Right lobe of liver (tissue), 6 donors: Measurements from ENCODE around the gene PON3. TPM values are rescaled to one million over a fixed set of nuclear protein-coding genes. Genes with fewer than 3 reads are reported as not detected.

Experiments
- ATAC-seq, 4 donors: fragments of 200-7000 bp; cut with Tn5 transposase; one replicate each; pipeline ENCODE4 v1.9.1; 2020; ENCODE audit warnings: mild to moderate bottlenecking in 4 of 4, moderate library complexity in 4 of 4
- DNase-seq, 3 donors: peaks; one replicate each; pipeline ENCODE4 v3.0.0-alpha.2; 2020
- H3K27ac ChIP-seq, 3 donors: fragments of 200-600 bp; one replicate each; pipeline ENCODE4 v1.8.0; 2022
- H3K27me3 ChIP-seq, 2 donors: fragments of 200-600 bp; one replicate each; pipeline ENCODE4 v1.8.0; 2022
- H3K36me3 ChIP-seq, 4 donors: fragments of 200-600 bp; sonication (generic) in 1 of 4; one replicate each; pipeline versions ENCODE4 v1.5.1 to v1.8.0; 2017 to 2022; ENCODE audit warnings: control low read depth in 1 of 4
- H3K4me1 ChIP-seq, 4 donors: fragments of 200-600 bp; sonication (generic) in 1 of 4; one replicate each; pipeline versions ENCODE4 v1.5.1 to v1.8.0; 2017 to 2022; ENCODE audit warnings: control low read depth in 1 of 4
- H3K4me3 ChIP-seq, 3 donors: fragments of 200-600 bp; one replicate each; pipeline ENCODE4 v1.8.0; 2022
- H3K9me3 ChIP-seq, 4 donors: fragments of 200-600 bp; sonication (generic) in 1 of 4; one replicate each; pipeline versions ENCODE4 v1.5.1 to v1.8.0; 2017 to 2022; ENCODE audit warnings: control low read depth in 1 of 4
- POLR2A ChIP-seq: fragments of 450-650 bp; IDR thresholded peaks from one replicate; pipeline ENCODE4 v1.6.1; 2017; ENCODE audit warnings: antibody characterized with exemption, mild to moderate bottlenecking
- WGBS: methylation state at CpG from one replicate; pipeline ENCODE4 v1.1.6; 2018; ENCODE audit warnings: low coverage, low lambda C conversion rate; ENCODE audit not compliant: insufficient coverage; ENCODE audit errors: missing lambda C conversion rate; 5-methylcytosine and 5-hydroxymethylcytosine counted together
- intact Hi-C, 2 donors: fragments of 100-400 bp; cut with DNase I; formaldehyde crosslinking; loops; one replicate each; pipeline versions ENCODE4 v1.11.2 to v1.14.1; 2022
- total RNA-seq, 6 experiments: library from RNA; depleted of rRNA in 2 of 6; stranded (reverse); fragments of >200 nt in 2 of 6; fragmentation: NEBNext Ultra II Directional in 3 of 6; extraction: Animal tissue kit (Norgen Biotek cat#: 25700) in 3 of 6; gene quantifications; one replicate each; pipeline versions ENCODE4 v1.1.0 to v1.2.4, GENCODE V29; 2016 to 2023
- TF ChIP-seq, protein P1 (sequence below), 4 donors: fragments of 200-600 bp in 3 of 4; fragments of 450-650 bp in 1 of 4; IDR thresholded peaks; one replicate each; pipeline versions ENCODE4 v1.5.1 to v1.8.0; 2016 to 2022; ENCODE audit warnings: antibody characterized with exemption in 4 of 4, mild to moderate bottlenecking in 2 of 4
- donor health status: DM: no; HTN: yes; CAD: no.
- donor health status: DM: no; HTN: no; CAD: no.
- donor health status: DM: no; HTN: no; CAD: no.
- donor health status: DM: no; HTN: yes; CAD: no.
- donor health status: DM: no; HTN: yes; CAD: no.

PON3 gene
- total RNA-seq, 6 experiments from 2014 or later: 149 to 328 (median 193) TPM

DNA sequence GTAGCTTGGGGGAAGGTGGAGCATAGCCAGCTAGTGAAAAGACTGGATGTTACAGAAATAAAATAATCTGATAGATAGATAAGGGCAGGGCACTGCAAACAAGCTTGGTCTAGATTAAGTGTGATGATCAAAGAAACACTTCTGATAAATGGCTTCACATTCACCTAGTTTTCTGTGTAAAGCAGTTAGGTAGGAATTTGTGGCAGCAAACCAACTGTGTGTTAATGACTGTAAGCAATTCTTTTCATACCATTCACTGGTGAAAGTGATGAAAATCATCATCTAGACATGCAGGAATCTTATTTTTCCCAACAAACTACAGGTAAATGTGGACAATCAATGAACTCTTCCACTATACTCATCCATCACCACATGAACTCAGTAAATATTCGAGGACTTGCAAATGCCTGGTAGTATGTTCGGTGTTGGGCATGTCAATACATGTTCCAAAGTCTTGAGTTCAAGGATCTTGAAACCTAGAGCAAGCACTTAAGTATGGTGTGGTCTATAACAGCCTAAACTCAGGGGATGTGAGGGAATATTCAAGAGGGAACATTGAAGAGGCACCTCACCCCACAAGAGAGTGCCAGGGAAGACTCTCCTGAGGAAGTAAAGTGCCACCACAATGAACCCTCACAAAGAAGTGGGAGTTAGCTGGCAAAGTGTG, 20.5 kb downstream of the PON3 start:
- intact Hi-C loops: no loop called here
- H3K27ac ChIP-seq: no peak overlapping the region
- no peak for DNase-seq
- ATAC-seq: no peak
- peaks cover 0 to 30% (median 7%) of the 10 kb centered on the region in 4 donors for H3K36me3 ChIP-seq
- WGBS: 88% methylated on average over 2 of the region's 2 CpGs
- H3K4me1 ChIP-seq: no peaks in the 10 kb centered on the region
- no peaks in the 10 kb centered on the region for H3K9me3 ChIP-seq
- H3K4me3 ChIP-seq: no peak overlapping the region
- TF ChIP-seq, protein P1, sequence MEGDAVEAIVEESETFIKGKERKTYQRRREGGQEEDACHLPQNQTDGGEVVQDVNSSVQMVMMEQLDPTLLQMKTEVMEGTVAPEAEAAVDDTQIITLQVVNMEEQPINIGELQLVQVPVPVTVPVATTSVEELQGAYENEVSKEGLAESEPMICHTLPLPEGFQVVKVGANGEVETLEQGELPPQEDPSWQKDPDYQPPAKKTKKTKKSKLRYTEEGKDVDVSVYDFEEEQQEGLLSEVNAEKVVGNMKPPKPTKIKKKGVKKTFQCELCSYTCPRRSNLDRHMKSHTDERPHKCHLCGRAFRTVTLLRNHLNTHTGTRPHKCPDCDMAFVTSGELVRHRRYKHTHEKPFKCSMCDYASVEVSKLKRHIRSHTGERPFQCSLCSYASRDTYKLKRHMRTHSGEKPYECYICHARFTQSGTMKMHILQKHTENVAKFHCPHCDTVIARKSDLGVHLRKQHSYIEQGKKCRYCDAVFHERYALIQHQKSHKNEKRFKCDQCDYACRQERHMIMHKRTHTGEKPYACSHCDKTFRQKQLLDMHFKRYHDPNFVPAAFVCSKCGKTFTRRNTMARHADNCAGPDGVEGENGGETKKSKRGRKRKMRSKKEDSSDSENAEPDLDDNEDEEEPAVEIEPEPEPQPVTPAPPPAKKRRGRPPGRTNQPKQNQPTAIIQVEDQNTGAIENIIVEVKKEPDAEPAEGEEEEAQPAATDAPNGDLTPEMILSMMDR (IDR thresholded peaks at IDR 0.05): no peak
- no peak for TF ChIP-seq POLR2A
- no peaks in the 10 kb centered on the region for H3K27me3 ChIP-seq

DNA sequence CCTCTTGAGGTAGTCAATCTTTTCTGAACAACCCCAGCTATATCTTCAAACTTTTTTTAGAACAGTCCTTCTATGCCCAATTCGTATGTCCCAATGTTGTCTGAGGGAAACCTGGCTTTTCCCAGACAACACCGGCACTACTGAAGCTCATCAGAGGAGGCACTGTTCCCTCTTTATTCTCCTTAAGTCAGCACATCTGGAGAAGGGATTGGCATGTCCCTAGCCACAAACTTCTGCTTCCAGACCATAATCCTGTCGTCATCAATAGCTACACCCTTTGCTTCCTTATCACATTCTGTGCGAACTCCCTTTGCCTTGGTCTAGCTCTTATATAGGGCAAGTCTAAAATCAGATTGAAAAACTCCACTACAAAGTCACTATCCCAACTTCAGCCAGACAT, 22.9 kb downstream of the PON3 start:
- H3K4me1 ChIP-seq: no peaks in the 10 kb centered on the region
- DNase-seq (no peak), ATAC-seq (peak in 2 of 4 donors; percentile 24 to 30)
- H3K9me3 ChIP-seq: no peaks in the 10 kb centered on the region
- H3K4me3 ChIP-seq: no peak overlapping the region
- peaks cover 0 to 29% (median 15%) of the 10 kb centered on the region in 4 donors for H3K36me3 ChIP-seq
- no peaks in the 10 kb centered on the region for H3K27me3 ChIP-seq
- WGBS: 91% methylated on average over 4 of the region's 4 CpGs
- H3K27ac ChIP-seq: no peak overlapping the region
- no peak for TF ChIP-seq POLR2A
- TF ChIP-seq, protein P1 (IDR thresholded peaks at IDR 0.05): no peak
- intact Hi-C loops: no loop called here

DNA sequence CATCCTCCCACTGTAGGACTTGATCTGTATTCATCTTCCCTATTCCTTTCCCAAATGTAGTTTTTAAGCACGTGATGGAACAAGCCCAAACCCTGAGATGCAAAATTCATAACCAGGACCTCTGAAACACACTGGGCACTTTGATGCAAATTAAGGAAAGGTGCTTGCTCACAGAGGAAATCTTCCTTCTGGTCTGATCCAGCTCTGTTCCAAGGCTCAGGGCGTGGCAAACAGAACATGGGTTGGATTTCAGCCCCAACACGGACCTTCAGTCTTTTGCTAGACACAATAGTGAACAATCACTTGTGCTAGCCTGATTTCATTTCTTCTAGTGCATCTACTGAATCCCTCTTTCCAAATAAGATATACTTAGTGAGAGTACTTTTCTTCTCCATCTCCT, 27.9 kb downstream of the PON3 start:
- Histone ChIP-seq H3K4me1 (no peaks in the 10 kb centered on the region), H3K9me3 (no peaks in the 10 kb centered on the region), H3K27me3 (no peaks in the 10 kb centered on the region), H3K4me3 (no peak overlapping the region), H3K27ac (no peak overlapping the region), H3K36me3 (peaks cover 0 to 39% (median 15%) of the 10 kb centered on the region in 4 donors)
- no peak for DNase-seq
- no peak for ATAC-seq
- TF ChIP-seq, protein P1 (IDR thresholded peaks at IDR 0.05): no peak
- TF ChIP-seq POLR2A: no peak
- intact Hi-C loops: no loop called here
- 79% methylated on average over 3 of the region's 3 CpGs for WGBS

DNA sequence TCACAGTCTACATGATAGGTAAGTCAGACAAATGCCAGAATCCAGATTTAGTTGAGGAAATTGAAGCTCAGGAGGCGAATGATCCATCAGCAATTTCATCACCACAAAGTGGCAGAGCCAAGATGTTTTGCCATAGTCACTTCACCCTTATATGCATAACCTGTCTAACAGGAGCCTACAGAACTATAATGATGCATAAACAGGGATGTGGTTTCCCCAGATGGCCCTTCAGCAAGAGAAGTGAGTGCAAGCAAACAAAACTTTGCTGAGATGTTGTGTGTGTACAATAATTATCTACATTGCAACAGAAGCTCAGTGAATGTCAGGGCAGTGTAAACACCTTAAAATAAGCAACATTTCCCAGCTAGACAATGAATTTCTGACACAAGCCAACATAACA, 28.6 kb downstream of the PON3 start:
- Histone ChIP-seq H3K9me3 (no peaks in the 10 kb centered on the region), H3K36me3 (peaks cover 0 to 45% (median 15%) of the 10 kb centered on the region in 4 donors), H3K27ac (no peak overlapping the region), H3K4me1 (no peaks in the 10 kb centered on the region), H3K4me3 (no peak overlapping the region), H3K27me3 (no peaks in the 10 kb centered on the region)
- intact Hi-C loops: no loop called here
- TF ChIP-seq POLR2A: no peak
- TF ChIP-seq, protein P1 (IDR thresholded peaks at IDR 0.05): no peak
- no peak for DNase-seq
- ATAC-seq: no peak
- WGBS: 63% methylated on average over 1 of the region's 1 CpG
